ENCODE measurements around the gene NAA40.

DNA sequence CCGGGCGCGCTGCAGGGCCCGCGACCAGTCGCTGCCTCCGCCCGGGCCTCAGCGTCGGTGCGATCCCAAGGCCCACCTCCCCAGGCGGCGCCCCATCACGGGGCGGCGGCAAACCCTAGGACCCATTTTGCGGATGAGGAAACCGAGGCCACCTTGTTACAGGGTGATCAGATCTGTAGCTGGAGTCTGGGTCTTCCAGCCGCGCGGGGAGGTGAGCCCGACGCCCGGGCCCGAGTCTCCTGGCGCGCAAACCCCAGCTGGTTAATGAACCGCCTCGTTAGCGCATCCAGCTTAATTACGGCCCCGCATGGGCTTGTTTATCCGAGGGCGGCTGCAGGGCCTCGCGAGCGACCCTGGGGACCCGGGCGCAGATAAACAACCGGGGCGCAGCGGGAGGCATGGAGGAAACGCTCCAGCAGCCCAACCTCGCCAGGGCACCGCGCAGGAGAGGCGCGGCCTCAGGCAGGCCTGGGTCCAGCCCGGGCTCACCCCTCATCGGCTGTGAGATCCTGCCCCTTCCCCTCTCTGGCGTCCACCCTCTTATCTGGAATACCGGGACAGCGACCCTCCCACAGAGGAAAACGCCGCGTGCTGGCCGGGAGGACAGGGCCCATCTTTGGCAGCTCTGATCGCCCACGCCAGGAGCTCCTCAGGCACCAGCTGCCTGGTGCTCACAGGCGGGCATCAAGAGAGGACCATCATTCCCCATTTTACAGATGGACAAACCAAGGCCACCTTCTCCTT is 62.1 kb downstream of the NAA40 start:
- TF ChIP-seq CTCF (conservative IDR thresholded peaks at IDR 0.05 in 1 of 2, IDR thresholded peaks at IDR 0.05 in 1 of 2; ENCODE audit: low read depth in 1 of 2, low read length in 2 of 2): no peak
- no peak for TF ChIP-seq EZH2 (IDR thresholded peaks at IDR 0.05; ENCODE audit: low read length, missing control alignments)
